NCI-H1930 (cell line): ENCODE results near the gene ARMS2.

Source experiments
- DNase-seq, 2 experiments: peaks; one replicate each; lab custom pipeline; 2025; lab: John Stamatoyannopoulos, UW

The ARMS2 gene, protein sequence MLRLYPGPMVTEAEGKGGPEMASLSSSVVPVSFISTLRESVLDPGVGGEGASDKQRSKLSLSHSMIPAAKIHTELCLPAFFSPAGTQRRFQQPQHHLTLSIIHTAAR

DNA sequence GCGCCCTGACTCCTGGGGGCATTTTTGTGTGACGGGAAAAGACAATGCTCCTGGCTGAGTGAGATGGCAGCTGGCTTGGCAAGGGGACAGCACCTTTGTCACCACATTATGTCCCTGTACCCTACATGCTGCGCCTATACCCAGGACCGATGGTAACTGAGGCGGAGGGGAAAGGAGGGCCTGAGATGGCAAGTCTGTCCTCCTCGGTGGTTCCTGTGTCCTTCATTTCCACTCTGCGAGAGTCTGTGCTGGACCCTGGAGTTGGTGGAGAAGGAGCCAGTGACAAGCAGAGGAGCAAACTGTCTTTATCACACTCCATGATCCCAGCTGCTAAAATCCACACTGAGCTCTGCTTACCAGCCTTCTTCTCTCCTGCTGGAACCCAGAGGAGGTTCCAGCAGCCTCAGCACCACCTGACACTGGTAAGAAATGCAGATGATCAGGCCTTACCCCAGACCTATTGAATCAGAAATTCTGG, at the start of gene ARMS2:
TSS of gene ARMS2 (plus strand) at position 51 of the 478 bp plus-strand sequence. CDS start at position 126, 75 bp downstream.
- no peak for DNase-seq

DNA sequence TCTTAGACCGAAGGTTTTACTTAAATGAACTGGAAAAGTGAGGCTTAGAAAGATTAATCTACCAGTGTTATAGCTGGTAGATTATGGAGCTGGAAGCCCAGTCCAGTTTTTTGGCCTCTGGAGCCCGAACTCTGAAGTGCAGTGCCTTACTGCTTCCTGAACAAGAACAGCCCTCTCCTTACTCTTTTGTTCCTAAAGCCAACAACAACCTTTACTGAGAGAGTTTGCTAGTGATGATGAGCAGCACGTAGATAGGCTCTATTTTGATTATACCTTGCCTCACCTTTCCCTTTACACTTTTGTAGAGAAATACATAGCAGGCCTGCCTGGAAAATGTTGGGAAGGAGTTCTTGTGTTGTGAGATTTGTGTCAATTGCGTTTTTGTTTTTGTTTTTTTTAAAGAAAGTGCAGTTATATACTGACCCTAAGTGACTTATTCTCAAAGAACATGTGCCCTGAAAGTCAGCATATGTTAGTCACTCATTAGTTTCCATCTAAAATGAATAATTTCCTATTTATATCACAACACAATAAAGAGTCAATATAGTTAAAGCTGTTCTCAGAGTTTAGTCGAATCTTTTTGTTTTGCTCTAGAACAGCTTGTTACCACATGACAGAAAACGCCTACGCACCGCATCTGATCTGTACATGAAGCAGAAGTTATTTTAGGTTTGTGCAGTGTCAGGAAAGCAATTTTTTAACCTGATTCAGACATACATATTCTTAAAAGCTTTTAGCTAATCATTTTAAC, 46.9 kb upstream of the ARMS2 start:
- no peak for DNase-seq

DNA sequence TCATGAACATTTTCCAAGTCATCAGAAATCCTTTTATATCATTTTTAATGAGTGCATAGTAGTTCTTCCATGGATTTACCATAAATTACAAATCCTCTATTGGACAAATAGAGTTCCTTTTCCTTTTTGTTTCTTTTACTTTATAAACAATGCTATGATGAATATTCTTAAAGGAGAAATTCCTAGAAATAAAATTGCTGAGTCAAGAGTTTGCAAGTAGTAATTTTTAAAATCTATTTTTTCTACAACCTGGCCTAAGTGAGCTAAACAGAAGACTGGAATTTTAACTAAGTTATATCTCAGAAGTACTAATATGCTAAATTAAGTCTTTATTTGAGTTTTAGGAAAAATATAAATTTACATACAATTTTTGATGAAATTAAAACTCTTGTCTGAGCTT, 41.1 kb upstream of the ARMS2 start:
- no peak for DNase-seq

DNA sequence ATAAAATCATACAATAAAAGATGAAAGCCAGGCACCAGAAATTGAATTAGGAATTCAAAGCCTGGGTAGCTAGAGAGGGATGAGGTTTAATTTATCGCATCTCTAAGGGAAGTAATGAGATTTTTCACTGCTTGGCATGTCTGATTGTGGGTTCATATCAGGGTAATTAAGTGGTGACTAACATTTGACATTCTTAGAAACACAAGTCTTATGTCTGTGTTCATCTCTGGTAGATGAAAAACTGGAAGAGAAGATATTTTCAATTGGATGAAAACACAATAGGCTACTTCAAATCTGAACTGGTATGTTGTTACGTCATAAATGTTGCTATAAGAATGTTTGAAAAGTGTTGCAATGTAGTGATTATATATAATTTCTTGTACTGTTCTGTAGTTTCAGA, 36.8 kb upstream of the ARMS2 start:
- no peak for DNase-seq

DNA sequence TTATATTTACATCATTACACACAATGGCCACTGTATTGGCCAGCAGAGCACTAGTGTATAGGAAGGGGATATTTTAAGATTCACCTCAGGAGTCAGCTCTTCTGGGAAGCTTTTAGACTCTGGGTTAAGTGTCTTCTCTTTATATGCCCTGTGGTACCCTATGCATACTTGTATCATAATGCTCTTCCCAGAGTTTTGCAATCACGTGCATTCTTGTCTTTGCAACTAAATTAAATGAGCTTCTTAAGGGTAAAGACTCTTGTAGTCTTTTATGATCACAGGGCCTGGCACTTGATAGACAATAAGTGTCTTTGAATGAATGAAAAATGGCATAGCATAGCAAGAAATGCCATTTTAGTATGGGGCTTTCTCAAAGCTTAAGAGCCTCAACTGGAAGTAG, 35.4 kb upstream of the ARMS2 start:
- DNase-seq, result no peak

DNA sequence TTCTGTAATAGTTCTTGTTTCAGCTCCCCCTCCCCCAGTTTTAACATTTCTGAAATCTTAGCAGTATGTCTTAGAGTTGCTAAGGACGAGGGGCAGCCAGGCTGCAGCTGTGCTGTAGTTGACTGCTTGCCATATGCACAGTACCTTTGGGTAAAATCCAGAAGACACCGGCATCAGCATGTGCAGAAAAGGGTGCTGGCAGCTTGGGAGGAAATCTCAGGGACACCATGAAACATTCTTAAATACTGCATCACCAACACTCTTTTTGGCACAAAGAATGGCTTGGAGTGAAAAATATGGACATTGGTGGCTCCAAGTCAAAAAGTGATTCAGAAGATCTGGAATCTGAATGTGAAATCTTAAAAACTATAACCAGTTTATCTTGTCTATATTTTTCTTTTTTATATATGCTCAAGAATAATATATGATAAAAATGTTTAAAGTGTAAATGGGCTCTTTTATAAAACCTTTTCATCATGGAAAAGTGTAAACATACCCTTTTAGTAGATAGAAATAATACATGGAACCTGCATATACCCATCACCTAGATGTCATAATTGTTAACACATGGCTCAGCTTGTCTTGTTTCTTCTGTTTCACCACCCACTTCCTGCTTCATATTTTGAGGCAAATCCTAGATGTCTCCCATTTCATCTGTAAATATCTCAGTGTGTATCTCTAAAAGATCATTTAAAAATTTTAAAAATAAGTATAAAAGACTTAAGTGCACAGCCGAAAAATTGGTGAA, 34.4 kb upstream of the ARMS2 start:
- DNase-seq, result no peak

DNA sequence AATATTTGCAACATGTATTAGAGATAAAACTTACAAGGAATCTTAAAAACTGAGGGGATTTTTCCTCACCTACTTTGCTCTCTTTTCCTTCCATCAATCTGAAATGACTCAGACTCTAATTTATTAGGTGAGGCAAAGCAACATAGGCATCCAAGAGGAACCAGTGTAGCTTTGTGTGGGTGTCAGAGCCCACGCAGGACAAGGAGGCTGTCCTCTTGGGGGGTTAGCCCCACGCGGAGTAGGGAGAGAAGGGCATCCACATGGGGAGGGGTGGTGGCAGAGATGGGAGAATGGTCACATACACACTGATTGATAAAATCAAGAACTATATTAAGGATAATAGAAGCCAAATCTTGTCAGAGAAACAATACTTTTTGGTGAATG, 33.8 kb upstream of the ARMS2 start:
- DNase-seq, result no peak

DNA sequence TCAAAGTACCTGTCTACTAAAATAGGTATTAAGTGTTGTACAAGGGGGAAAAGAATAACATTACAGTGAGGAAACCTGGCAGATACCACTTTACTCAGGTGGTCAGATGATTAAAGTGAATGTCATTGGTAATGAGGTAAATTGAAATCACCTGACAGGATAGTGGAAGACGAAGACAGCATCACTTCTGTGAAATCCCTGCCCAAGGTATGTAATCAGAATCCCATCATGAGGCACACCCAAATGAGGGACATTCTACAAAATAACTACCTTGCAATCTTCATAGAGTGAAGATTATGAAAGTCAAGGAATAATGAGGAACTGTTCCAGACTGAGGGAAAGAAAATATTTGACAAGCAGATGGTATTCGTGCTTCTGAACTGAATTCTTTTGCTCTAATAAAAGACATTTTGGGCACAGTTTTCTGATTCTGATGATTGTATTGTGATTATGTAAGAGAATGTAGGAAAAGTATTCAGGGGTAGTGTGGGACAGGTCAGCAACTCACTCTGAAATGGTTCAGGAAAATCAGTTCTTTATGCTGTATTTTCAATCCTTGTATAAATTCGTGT, 33.3 kb upstream of the ARMS2 start:
- no peak for DNase-seq

DNA sequence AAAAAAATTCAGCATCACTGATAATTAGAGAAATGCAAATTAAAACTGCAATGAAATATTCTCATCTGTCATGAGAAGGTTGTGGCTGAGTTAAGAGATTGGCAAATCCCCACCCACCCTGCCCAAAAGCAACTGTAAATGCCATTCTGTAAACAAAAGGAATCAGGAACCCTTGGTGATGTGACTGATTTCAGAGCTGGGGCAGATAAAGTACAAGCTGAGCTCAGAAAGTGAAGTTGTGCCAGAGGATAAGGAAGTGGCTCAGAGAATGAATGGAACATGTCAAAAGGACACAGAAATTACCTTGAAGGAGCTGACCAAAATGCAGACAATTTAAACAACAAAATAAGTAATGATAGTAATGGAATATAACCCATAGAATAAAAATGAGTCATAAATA, 32.7 kb upstream of the ARMS2 start:
- DNase-seq, result no peak

DNA sequence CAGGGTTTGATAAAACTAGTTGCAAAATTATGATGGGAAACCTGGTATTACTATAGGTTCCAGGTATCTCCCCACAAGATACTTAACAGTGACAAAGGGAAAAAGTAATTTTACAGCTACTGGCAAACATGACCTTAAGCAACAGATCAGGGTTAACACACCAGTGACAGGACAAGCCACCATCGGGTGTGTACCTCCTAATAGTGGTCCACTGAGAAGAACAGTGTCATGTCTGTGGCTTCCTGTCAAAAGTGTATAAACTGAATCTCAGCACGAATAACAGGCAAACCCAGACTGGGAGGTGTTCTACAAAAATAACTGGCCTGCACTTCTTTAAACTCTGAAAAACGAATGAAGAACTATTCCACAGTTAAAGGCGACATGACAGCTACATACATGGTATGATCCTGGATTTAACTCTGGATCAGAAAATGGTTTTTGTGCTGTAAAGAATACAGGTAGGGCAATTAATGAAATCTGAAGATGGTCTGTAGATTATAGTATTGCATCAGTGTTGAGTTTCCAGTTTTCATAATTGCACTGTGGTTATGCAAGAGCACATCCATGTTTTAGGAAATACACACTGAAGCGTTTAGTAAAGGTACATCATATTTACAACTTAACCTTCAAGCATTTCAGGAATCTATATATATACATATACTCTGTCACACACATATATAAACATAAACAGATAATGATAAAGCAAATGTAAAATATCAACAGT, 32.0 kb upstream of the ARMS2 start:
- DNase-seq, result no peak

DNA sequence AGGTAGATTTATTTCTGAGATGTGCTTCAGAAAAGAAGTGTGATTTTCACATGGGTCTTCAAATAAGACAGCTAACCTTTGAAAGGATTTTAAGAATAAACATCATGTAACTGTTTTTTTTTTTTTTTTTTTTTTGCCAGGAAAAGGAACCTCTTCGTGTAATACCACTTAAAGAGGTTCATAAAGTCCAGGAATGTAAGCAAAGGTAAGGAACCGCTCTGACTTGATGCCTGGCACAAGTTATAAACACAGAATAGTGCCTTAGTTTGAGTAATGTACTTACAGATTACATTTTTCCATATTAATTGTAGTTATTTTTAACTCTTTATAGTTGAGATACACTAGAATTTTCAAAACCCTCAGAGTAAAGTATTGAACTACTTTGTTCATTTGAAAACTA, 30.4 kb upstream of the ARMS2 start:
- no peak for DNase-seq

DNA sequence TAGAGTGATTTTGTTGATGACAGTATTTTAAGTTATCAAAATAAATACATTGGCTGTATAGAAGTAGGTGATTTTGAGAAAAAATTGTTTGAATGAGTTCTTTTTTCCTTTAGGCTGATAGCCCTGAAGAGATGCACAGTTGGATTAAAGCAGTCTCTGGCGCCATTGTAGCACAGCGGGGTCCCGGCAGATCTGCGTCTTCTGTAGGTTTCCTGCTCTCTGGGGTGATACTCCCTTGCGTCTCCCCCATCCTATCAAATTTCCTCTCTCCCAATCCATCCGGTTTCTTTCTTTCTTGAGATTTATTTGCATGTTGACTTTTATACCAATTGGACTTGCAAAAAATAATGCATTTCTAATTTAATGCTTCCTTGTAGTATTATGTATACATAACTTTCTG, 27.6 kb upstream of the ARMS2 start:
- no peak for DNase-seq

DNA sequence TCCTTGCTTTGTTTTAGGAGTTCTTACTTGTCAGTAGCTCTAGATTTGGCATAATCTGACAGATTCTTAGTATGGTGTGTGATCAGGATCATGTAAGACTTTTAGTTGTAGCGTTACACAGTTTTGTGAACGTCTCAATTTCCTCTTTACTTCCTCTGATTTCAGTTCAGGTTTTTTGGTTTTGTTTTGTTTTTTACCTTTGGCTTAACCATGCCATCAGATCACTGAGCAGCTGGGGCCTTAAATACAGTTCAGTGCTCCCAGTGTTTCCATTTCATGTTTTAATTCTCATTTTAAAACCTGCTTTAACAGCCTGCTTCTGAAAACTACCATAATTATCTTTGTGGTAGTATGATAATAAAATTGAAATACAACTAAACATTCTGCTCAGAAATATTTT, 27.2 kb upstream of the ARMS2 start:
- DNase-seq, result no peak

DNA sequence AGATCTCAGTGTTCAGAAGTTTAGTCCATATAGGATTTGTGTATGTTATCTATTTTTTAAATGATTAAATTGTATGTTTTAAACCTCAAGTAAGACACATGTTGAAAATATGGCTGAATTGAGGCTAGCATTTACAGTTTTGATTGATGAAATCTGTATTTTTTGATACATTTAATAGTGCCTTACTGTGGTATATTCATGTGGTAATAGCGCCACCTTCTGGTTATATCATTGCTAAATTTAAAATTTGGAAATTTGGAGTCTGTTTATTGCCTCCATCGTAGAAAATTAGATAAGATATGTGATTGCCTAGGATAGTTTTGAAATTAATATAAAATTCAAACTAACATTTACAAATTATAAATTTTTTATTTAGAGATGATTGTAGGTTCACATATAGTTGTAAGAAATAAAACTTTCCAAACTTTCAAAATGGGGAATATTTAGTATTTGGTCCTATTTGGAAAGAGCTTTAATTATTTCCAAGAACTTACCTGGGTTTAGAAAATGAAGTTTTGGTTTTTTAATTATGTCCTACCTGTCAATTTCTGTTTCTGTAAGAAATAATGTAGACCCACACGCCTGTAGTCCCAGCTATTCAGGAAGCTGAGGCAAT, 19.1 kb upstream of the ARMS2 start:
- peak in 1 of 2 experiments; percentile 2 for DNase-seq

DNA sequence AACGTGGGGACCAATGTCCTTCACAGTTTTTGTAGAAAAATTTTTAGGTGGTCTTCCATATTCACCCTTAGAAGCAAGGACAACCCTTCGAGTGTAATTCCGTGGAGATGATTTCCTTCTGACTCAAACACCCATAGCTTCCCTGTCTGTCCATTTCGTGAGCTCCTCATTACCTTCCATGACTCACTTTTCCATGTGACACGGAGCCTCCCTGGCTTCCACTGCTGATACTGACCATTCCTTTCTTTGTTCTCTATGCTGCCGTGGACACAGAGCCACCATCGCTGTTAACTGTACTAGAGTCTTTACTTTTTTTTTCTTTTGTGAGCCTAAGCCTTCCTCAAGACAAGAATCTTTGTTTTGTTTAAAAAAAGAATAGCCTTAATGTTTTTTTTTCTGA, 12.5 kb upstream of the ARMS2 start:
- DNase-seq, result peak in 1 of 2 experiments; percentile 2

DNA sequence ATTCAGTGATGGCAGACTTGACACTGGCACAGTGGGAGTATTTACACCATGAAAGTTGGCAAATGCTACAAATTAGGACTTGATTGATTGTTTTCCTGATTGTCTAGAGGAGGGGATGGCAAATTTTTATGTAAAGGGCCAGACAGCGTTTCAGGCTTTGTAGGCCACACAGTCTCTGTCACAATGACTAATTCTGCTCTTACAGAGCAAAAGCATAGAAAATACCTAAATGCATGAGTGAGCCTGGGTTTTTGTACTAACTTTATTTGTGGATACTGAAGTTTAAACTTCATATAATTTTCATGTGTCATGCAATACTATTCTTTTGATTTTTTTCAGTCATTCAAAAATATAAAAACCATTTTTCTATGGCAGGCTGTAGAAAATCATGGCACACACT, 9.0 kb upstream of the ARMS2 start:
- DNase-seq, result no peak

DNA sequence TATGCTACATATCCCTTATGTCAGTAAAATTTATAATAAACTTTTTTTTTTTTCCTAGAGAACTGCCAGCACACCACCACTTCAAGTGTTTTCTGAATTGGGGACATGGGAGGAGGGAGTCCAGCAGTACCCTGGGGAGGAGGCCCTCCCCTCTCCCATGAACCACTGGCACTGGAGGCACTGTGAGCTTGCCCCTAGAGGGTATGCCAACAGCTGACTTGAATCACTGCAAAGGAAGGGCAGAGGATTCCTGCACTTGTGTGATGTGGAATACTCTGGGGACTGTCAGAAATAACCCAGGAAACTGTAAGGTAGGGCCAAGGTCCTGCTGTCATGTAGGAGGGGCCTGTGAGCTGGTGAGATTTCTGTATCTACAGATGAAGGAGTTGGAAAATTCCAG, 8.5 kb upstream of the ARMS2 start:
- no peak for DNase-seq

DNA sequence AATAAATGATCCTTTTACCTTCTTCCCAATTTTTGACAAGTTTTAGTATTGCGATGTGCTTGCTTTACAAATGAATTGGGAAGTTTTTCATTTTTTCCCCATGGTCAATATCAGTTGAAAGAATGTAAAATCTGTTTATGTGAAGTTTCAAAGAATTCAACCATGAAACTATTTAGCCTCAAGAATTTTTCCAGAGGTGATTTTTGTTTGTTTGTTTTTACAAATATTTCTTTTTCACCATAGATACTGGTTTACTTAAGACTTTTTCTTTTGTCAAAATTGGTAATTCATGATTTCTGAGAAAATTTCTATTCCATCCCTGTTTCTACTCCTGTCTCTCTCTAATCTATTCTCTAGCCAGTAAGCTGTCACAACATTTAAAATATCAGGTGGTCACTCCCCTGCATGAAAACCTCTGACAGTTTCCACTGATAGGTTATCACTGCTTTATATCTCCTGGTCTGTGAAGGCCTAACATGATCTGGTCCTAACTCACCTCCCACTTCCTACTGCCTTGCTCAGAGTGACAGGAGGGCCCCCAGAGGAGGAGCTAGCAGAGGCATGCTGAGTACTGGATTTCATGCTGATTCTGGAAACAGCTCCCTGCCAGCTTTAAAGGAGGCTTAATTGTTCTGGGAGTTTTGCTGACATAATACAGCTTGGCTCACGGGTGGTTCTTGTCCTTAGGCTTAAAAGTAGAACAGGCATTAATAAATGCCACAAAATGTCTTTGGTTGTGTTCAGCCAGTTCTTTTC, 7.6 kb upstream of the ARMS2 start:
- DNase-seq, result no peak

DNA sequence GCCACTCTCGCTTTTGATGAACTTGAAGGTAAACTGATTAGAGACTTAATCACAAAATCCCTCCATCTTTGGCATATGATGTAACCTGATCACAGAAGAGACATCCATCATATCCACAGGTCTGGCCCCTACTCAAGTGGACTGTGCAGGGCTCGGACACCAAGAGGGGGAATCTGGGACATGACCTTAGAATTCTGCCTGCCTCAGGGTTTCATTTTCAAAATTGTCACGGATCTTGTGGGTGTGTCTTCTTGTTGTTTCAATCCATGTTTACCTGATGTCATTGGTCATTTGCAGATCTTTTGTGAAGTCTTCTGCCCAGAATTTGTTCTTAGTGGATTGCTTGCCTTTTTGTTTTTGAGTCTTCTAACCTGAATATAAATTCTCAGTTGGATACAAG, 5.9 kb upstream of the ARMS2 start:
- no peak for DNase-seq

DNA sequence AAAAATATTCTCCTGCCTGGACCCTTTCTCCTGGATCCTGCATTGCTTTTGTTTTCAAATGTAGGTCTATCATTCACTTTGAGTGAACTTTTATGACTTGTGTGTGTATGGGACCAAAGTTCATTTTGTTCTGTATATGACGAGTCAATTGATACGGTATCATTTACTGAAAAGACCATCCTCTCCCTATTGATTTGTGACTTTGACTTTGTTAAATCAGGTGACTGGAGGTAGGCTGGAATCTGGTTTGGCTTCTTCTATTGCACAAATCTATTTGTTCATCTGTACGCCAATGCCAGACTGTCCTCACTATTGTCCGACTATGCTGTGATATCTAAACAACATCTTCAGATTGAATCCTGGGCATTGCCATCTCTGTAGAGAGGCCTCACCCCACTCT, 5.3 kb upstream of the ARMS2 start:
- DNase-seq, result no peak

DNA sequence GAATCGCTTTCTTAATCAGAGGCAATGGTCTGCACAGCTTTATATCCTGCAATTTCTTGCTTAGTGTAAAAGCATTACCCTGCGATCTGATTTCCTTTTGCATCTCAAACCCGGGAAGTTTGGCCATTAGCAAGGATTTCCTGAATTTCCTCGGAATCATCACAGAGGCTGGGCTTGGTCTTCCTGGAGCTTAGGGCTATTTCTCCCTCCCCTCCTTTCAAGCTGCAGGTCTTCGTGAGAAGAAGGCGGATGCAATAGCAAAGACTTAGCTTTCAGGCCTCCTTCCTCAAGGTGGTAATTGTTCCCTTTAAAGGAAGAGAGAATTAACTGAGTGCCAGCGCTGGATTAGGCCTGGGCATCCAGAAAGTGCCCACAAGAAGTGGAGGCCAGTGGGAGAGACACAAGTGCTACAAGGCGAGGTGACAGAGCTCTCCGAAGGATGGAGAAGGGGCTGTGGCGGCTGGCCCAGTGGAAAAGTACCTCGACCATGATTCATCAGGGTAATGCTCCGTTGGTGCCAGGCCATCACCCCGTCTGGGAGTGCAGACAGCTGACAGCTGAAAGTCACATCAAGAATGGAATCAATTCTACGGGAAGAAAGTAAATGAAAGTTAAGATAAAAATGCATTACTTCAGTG, 4.0 kb upstream of the ARMS2 start:
- DNase-seq, result no peak
